ENCODE results near the gene MDN1. TPM values are rescaled to one million over a fixed set of nuclear protein-coding genes. Genes with fewer than 3 reads are reported as not detected.

Gene MDN1
- total RNA-seq, 2 donors from 2014 or later: 85.4 to 145 TPM

DNA sequence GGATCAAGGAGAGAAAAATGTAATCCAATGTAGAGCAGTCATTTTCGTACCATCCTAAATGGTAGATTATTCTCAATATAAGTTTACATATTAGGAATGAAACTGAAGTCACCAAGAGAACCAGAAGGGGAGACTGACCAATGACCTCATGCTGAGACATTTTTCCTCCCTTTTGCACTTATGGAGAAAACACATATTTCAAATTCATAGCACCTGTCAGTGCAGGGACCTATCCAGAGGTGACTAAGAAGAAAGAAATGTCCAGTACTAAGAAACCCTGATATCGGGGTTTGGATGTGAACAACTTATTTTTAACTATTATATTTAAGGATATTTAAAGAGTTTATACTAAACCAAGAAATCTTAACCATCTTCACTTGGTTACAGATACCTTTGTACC is 164.5 kb downstream of the MDN1 start:
- 100% methylated on average over 1 of the region's 2 CpGs; no CpG with 5 or more reads in 1 of the 2 experiments for WGBS, 2 experiments (ENCODE audit: insufficient coverage in 1 of 2, insufficient read length in 1 of 2)
- TF ChIP-seq, protein P1, sequence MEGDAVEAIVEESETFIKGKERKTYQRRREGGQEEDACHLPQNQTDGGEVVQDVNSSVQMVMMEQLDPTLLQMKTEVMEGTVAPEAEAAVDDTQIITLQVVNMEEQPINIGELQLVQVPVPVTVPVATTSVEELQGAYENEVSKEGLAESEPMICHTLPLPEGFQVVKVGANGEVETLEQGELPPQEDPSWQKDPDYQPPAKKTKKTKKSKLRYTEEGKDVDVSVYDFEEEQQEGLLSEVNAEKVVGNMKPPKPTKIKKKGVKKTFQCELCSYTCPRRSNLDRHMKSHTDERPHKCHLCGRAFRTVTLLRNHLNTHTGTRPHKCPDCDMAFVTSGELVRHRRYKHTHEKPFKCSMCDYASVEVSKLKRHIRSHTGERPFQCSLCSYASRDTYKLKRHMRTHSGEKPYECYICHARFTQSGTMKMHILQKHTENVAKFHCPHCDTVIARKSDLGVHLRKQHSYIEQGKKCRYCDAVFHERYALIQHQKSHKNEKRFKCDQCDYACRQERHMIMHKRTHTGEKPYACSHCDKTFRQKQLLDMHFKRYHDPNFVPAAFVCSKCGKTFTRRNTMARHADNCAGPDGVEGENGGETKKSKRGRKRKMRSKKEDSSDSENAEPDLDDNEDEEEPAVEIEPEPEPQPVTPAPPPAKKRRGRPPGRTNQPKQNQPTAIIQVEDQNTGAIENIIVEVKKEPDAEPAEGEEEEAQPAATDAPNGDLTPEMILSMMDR (conservative IDR thresholded peaks at IDR 0.05): no peak
- no peak for DNase-seq
- Histone ChIP-seq H3K4me1 (ENCODE audit: control insufficient read depth, insufficient read depth, low read length) (no peaks in the 10 kb centered on the region), H3K9me3 (ENCODE audit: control insufficient read depth, low read length) (no peaks in the 10 kb centered on the region), H3K9ac (ENCODE audit: extremely low read depth, low read length, poor library complexity, severe bottlenecking) (no peak overlapping the region), H3K27ac (ENCODE audit: low read depth, low read length) (no peak overlapping the region), H3K36me3 (ENCODE audit: control insufficient read depth, insufficient read depth, low read length) (peaks cover 93% of the 10 kb centered on the region), H3K4me3 (ENCODE audit: low read length) (no peak overlapping the region), H3K27me3 (ENCODE audit: control insufficient read depth, insufficient read depth, low read length, poor library complexity, severe bottlenecking) (no peaks in the 10 kb centered on the region)
- Mint-ChIP-seq H3K36me3 (ENCODE audit: low read depth) (peaks cover 84% of the 10 kb centered on the region), H3K4me3 (no peak overlapping the region), H3K9me3 (no peaks in the 10 kb centered on the region), H3K4me1 (no peaks in the 10 kb centered on the region), H3K27ac (no peak overlapping the region), H3K27me3 (ENCODE audit: insufficient read depth) (no peaks in the 10 kb centered on the region)

DNA sequence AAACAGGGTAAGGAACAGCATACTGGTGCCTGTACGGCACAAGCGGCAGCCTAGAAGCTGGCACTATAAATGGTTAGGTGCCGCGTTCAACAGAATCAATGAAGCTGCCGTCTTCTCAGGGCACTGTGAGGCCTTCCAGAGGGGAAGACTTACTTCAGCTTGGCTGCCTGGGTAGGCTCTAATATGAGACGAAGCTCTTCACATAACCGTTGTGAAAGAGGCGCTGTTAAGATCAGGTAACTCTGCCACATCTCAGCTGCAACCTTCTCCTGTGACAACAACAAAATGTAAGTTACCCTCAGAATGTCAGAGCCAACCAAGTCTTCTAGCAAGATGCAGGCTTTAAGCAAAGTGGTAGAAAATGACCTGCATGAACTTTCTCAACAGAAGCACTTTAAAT is 169.0 kb downstream of the MDN1 start:
- peaks cover 87% of the 10 kb centered on the region for H3K36me3 Mint-ChIP-seq (ENCODE audit: low read depth)
- peaks cover 96% of the 10 kb centered on the region for H3K36me3 ChIP-seq (ENCODE audit: control insufficient read depth, insufficient read depth, low read length)
- 90 to 92% methylated on average over 8 of the region's 8 CpGs for WGBS, 2 experiments (ENCODE audit: insufficient coverage in 1 of 2, insufficient read length in 1 of 2)

DNA sequence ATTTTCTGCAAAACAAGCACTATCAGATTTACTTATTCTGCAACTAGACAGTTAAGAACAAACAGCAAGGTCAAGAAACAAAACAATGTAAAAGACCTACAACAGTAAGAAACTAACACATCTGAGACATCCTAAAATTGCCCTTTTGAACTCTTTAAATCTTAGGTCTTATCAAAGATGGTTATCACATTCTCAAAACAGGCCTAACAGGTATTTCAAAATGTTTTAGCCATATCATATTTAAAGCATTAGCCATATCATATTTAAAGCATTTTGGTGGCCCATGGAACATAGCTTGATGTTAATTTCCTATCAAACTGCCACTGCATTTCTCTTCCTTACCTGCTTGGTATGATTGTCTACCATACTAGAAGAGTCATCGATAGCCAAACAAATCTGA is 169.9 kb downstream of the MDN1 start:
- no peak overlapping the region for H3K27ac Mint-ChIP-seq
- no peak overlapping the region for H3K9ac ChIP-seq (ENCODE audit: extremely low read depth, low read length, poor library complexity, severe bottlenecking)
- H3K9me3 ChIP-seq (ENCODE audit: control insufficient read depth, low read length): no peaks in the 10 kb centered on the region
- TF ChIP-seq, protein P1 (conservative IDR thresholded peaks at IDR 0.05): no peak
- H3K27me3 Mint-ChIP-seq (ENCODE audit: insufficient read depth): no peaks in the 10 kb centered on the region
- H3K36me3 ChIP-seq (ENCODE audit: control insufficient read depth, insufficient read depth, low read length): peaks cover 96% of the 10 kb centered on the region
- H3K4me3 Mint-ChIP-seq: no peak overlapping the region
- no peak overlapping the region for H3K4me3 ChIP-seq (ENCODE audit: low read length)
- DNase-seq: no peak
- no peaks in the 10 kb centered on the region for H3K4me1 ChIP-seq (ENCODE audit: control insufficient read depth, insufficient read depth, low read length)
- peaks cover 90% of the 10 kb centered on the region for H3K36me3 Mint-ChIP-seq (ENCODE audit: low read depth)
- no peaks in the 10 kb centered on the region for H3K9me3 Mint-ChIP-seq
- no peaks in the 10 kb centered on the region for H3K27me3 ChIP-seq (ENCODE audit: control insufficient read depth, insufficient read depth, low read length, poor library complexity, severe bottlenecking)
- no peaks in the 10 kb centered on the region for H3K4me1 Mint-ChIP-seq
- WGBS, 2 experiments (ENCODE audit: insufficient coverage in 1 of 2, insufficient read length in 1 of 2): 96 to 100% methylated on average over 1 of the region's 1 CpG
- H3K27ac ChIP-seq (ENCODE audit: low read depth, low read length): no peak overlapping the region

More for the DNA sequence above, 169.0 kb downstream of the MDN1 start:
- Mint-ChIP-seq H3K27me3 (ENCODE audit: insufficient read depth) (no peaks in the 10 kb centered on the region), H3K4me1 (no peaks in the 10 kb centered on the region), H3K9me3 (no peaks in the 10 kb centered on the region), H3K4me3 (no peak overlapping the region), H3K27ac (no peak overlapping the region)
- TF ChIP-seq, protein P1 (conservative IDR thresholded peaks at IDR 0.05): no peak
- Histone ChIP-seq H3K27ac (ENCODE audit: low read depth, low read length) (no peak overlapping the region), H3K9ac (ENCODE audit: extremely low read depth, low read length, poor library complexity, severe bottlenecking) (no peak overlapping the region), H3K4me1 (ENCODE audit: control insufficient read depth, insufficient read depth, low read length) (no peaks in the 10 kb centered on the region), H3K4me3 (ENCODE audit: low read length) (no peak overlapping the region), H3K9me3 (ENCODE audit: control insufficient read depth, low read length) (no peaks in the 10 kb centered on the region), H3K27me3 (ENCODE audit: control insufficient read depth, insufficient read depth, low read length, poor library complexity, severe bottlenecking) (no peaks in the 10 kb centered on the region)
- no peak for DNase-seq
